Mesothelial cell of epicardium (in vitro differentiated cells): ENCODE measurements around the gene HEATR3. TPM values are rescaled to one million over a fixed set of nuclear protein-coding genes. Genes with fewer than 3 reads are reported as not detected.

Experiments used
- DNase-seq, 2 experiments: peaks; one replicate each; pipeline ENCODE4 v3.0.0; 2021; ENCODE audit warnings: low spot score in 2 of 2; ENCODE audit not compliant: unreplicated experiment in 2 of 2
- H3K27ac Mint-ChIP-seq: 2 replicates; pipeline ENCODE4 v1.8.0; 2021; ENCODE audit warnings: mixed read lengths
- H3K27me3 Mint-ChIP-seq: 2 replicates; pipeline ENCODE4 v1.8.0; 2021; ENCODE audit warnings: low read depth, mixed read lengths
- H3K36me3 Mint-ChIP-seq: 2 replicates; pipeline ENCODE4 v1.8.0; 2021; ENCODE audit warnings: mixed read lengths
- H3K4me1 Mint-ChIP-seq: 2 replicates; pipeline ENCODE4 v1.8.0; 2021; ENCODE audit warnings: mixed read lengths
- H3K4me3 Mint-ChIP-seq: 2 replicates; pipeline ENCODE4 v1.8.0; 2021; ENCODE audit warnings: mild to moderate bottlenecking, moderate library complexity, mixed read lengths
- H3K9me3 Mint-ChIP-seq: 2 replicates; pipeline ENCODE4 v1.8.0; 2021; ENCODE audit warnings: mixed read lengths
- total RNA-seq: library from RNA; stranded (reverse); gene quantifications from 3 replicates; pipeline ENCODE4 v1.2.1, GENCODE V29; 2021
- TF ChIP-seq, protein P1 (sequence below): fragments of 200-600 bp; sonication (generic); IDR thresholded peaks from one replicate; pipeline ENCODE4 v1.5.0; 2021; ENCODE audit warnings: antibody characterized with exemption; ENCODE audit not compliant: unreplicated experiment

HEATR3 gene
- total RNA-seq, 1 donor from 2014 or later, result 19.2 TPM

DNA sequence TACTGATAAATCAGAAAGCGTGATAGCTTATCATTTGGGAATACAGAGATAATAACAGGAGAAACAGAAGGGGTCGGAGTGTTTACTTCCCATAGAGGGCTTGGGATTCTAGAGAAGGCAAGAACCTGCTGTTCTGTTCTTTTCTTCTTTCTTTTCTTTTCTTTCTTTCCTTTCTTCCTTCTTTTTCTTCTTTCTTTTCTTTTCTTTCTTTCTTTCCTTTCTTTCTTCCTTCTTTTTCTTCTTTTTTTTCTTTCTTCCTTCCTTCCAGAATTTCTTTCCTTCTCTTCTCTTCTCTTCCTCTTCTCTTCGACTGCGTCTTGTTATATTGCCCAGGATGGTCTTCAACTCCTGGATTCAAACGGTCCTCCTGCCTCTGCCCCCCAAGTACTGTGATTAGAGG lies 22.4 kb upstream of the HEATR3 start:
- Mint-ChIP-seq H3K9me3 (no peaks in the 10 kb centered on the region), H3K27me3 (peaks cover 23% of the 10 kb centered on the region), H3K36me3 (no peaks in the 10 kb centered on the region), H3K27ac (no peak overlapping the region), H3K4me3 (no peak overlapping the region), H3K4me1 (peaks cover 18% of the 10 kb centered on the region)
- DNase-seq, result no peak
- TF ChIP-seq, protein P1, sequence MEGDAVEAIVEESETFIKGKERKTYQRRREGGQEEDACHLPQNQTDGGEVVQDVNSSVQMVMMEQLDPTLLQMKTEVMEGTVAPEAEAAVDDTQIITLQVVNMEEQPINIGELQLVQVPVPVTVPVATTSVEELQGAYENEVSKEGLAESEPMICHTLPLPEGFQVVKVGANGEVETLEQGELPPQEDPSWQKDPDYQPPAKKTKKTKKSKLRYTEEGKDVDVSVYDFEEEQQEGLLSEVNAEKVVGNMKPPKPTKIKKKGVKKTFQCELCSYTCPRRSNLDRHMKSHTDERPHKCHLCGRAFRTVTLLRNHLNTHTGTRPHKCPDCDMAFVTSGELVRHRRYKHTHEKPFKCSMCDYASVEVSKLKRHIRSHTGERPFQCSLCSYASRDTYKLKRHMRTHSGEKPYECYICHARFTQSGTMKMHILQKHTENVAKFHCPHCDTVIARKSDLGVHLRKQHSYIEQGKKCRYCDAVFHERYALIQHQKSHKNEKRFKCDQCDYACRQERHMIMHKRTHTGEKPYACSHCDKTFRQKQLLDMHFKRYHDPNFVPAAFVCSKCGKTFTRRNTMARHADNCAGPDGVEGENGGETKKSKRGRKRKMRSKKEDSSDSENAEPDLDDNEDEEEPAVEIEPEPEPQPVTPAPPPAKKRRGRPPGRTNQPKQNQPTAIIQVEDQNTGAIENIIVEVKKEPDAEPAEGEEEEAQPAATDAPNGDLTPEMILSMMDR, result no peak

DNA sequence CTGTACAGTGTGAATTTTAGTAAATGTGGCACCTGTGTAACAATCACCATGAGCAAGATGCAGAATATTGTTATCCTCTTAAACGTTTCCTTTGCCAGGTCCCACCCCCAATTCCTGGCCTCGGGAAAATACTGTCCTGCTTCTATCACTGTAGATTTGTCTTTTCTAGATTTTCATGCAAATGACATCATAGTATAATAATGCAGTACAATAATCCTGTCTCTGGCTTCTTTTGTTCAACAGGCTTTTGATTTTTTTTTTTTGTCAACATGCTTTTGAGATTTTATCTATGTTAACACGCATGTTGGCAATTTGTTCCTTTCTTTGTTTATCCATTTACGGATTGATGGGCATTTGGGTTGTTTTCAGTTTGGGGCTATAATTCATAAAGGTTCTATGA lies 20.4 kb upstream of the HEATR3 start:
- DNase-seq, result no peak
- TF ChIP-seq, protein P1, result no peak
- Mint-ChIP-seq H3K9me3 (no peaks in the 10 kb centered on the region), H3K4me1 (peaks cover 6% of the 10 kb centered on the region), H3K4me3 (no peak overlapping the region), H3K36me3 (no peaks in the 10 kb centered on the region), H3K27me3 (peaks cover 23% of the 10 kb centered on the region), H3K27ac (no peak overlapping the region)

DNA sequence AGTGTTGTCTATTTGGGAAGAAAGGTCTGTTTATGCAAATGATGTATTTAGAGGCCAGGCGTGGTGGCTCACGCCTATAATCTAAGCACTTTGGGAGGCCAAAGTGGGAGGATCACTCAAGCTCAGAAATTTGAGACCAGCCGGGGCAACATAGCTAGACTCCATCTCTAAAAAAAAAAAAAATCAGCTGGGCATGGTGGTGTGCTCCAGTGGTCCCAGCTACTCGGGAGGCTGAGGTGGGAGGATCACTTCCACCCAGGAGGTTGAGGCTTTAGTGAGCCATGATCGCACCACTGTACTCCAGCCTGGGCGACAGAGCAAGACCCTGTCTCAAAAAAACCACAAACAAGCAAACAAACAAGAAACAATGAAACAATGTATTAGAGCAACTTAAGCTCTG lies 18.9 kb upstream of the HEATR3 start:
- Mint-ChIP-seq H3K9me3 (no peaks in the 10 kb centered on the region), H3K4me3 (no peak overlapping the region), H3K27me3 (peaks cover 28% of the 10 kb centered on the region), H3K36me3 (no peaks in the 10 kb centered on the region), H3K4me1 (peaks cover 7% of the 10 kb centered on the region), H3K27ac (no peak overlapping the region)
- TF ChIP-seq, protein P1, result no peak
- DNase-seq, result no peak

DNA sequence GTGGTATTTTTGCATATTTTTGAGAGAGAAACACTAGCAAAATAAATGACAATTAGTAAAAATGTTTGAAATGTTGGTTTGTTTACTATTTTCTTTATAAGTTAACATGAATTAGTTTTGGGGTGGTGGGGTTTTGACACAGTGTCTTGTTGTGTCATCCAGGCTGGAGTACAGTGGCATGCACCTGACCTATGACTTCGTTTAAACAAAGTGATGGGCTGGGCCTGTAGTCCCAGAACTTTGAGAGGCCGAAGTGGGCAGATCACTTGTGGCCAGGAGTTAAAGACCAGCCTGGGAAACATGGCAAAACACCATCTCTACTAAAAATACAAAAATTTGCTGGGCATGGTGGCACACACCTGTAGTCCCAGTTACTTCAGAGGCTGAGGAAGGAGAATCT lies 17.9 kb upstream of the HEATR3 start:
- no peak overlapping the region for H3K4me3 Mint-ChIP-seq
- TF ChIP-seq, protein P1, result no peak
- no peak overlapping the region for H3K27ac Mint-ChIP-seq

DNA sequence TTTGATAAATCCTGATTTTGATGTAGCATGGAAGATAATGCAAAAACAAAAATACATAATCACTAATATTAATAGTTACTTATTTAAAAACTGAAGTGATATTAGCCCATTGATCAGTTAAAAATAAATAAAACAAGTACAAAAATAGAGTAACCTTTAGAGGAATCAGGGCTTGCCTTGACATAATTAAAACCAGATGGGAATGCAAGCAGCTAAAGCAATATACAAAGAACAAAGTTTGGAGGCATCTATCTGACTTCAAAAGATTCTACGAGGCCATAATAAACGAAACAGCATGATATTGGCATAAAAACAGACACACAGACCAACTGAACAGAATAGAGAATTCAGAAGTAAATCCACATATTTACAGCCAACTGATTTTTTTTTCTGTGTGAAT lies 15.0 kb upstream of the HEATR3 start:
- Mint-ChIP-seq H3K9me3 (peaks cover 9% of the 10 kb centered on the region), H3K36me3 (no peaks in the 10 kb centered on the region), H3K4me1 (peaks cover 7% of the 10 kb centered on the region), H3K27ac (no peak overlapping the region), H3K4me3 (no peak overlapping the region), H3K27me3 (peaks cover 7% of the 10 kb centered on the region)
- TF ChIP-seq, protein P1, result no peak
- no peak for DNase-seq

More for the DNA sequence above, 17.9 kb upstream of the HEATR3 start:
- Mint-ChIP-seq H3K9me3 (peaks cover 5% of the 10 kb centered on the region), H3K4me1 (peaks cover 7% of the 10 kb centered on the region), H3K27me3 (peaks cover 23% of the 10 kb centered on the region), H3K36me3 (no peaks in the 10 kb centered on the region)
- DNase-seq, result no peak

DNA sequence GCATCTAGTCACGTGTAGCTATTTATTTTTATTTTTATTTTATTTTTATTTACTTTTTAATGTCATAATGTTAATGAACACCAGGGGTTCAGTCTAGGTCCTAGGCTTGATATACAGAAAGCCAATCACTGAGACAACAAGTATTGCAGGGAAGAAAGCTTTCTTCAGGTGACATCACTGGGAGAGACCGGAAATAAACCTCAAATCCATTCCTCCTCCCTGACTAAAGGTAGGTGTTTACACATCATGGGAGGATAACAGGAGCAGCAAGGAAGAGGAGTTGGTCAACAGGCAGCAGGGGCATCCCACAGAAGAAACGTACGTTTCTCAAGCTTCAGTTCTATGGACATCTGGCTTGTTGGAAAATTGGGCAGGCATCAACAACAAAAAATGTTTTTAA lies 9.5 kb upstream of the HEATR3 start:
- H3K4me1 Mint-ChIP-seq, result no peaks in the 10 kb centered on the region
- H3K9me3 Mint-ChIP-seq, result peaks cover 14% of the 10 kb centered on the region
- peaks cover 7% of the 10 kb centered on the region for H3K27me3 Mint-ChIP-seq
- H3K4me3 Mint-ChIP-seq, result no peak overlapping the region
- TF ChIP-seq, protein P1, result no peak
- no peak for DNase-seq
- H3K27ac Mint-ChIP-seq, result no peak overlapping the region
- H3K36me3 Mint-ChIP-seq, result no peaks in the 10 kb centered on the region
